22Rv1 (cell line): Measurements from ENCODE around the gene BUB1.

Source experiments
- ZFX ChIP-seq: fragments of 450-650 bp; IDR thresholded peaks from 2 replicates; pipeline ENCODE4 v1.6.1; 2017; ENCODE audit warnings: antibody characterized with exemption, borderline replicate concordance
- TF ChIP-seq, protein P1 (sequence below): fragments of 450-650 bp; IDR thresholded peaks from 2 replicates; pipeline ENCODE4 v1.5.1; 2017; ENCODE audit warnings: mild to moderate bottlenecking

DNA sequence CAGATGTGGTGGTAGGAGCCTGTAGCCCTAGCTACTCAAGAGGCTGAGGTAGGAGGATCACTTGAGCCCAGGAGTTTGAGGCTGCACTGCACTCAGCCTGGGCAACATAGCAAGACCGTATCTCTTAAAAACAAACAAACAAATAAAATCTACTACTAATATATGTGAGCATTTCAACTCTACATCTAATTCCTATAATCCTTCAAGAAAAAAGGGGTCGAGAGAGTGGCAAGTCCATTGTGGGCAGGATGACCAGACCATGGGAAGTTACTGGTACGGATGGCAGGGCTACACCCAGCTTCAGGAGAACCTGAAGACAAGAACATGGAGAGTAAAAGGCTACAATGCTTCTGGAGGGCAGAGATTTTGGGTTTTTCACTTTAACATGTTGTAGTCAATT, 24.0 kb downstream of the BUB1 start:
- TF ChIP-seq, protein P1, sequence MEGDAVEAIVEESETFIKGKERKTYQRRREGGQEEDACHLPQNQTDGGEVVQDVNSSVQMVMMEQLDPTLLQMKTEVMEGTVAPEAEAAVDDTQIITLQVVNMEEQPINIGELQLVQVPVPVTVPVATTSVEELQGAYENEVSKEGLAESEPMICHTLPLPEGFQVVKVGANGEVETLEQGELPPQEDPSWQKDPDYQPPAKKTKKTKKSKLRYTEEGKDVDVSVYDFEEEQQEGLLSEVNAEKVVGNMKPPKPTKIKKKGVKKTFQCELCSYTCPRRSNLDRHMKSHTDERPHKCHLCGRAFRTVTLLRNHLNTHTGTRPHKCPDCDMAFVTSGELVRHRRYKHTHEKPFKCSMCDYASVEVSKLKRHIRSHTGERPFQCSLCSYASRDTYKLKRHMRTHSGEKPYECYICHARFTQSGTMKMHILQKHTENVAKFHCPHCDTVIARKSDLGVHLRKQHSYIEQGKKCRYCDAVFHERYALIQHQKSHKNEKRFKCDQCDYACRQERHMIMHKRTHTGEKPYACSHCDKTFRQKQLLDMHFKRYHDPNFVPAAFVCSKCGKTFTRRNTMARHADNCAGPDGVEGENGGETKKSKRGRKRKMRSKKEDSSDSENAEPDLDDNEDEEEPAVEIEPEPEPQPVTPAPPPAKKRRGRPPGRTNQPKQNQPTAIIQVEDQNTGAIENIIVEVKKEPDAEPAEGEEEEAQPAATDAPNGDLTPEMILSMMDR: no peak
- no peak for TF ChIP-seq ZFX
